ENCODE measurements around the gene MORN1.
A peak's percentile ranks its signal among the peaks of the same experiment; 100 is the strongest.

MORN1 gene

DNA sequence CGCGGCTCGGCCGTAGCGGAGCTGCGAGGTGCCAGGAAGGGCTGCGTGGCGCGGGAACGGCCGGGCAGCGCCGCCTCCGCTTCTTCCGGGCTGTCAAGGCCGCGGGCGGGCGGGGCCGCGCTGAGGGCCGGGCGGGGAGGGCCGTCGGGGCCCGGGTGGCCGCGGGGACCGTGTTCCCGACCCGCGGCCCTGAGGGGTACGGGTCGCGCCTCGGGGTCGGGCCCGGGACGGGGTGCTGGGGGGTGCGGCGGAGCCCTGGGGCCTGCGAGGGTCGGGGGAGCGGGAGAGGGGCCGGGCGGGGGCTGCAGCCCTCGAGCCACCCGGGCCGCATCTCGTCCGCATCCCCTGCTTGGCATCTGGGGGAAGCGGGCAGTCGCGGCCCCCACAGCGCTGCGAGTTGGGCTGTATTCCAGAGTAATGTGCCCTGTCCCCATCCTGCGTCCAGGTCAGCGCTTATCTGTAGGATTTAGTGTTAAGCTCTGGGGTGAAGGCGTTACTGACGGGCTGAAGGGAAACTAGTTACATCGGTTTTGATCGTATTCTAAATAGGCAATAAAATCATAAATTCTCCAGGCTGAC, 666 bp upstream of the MORN1 start:
- Histone ChIP-seq H3K27me3 (ENCODE audit: insufficient read depth, low read length) (no peaks in the 10 kb centered on the region), H3F3A (ENCODE audit: insufficient read depth, low read length) (no peaks in the 10 kb centered on the region), H3K4me3 (ENCODE audit: low read depth, low read length, poor library complexity, severe bottlenecking) (peak overlapping the region; percentile 100), H3K4me2 (ENCODE audit: low read length) (peak overlapping the region; percentile 94), H3K27ac (ENCODE audit: low read depth, low read length, poor library complexity, severe bottlenecking) (no peak overlapping the region), H2AFZ (ENCODE audit: low read length) (no peak overlapping the region), H3K79me2 (ENCODE audit: insufficient read depth, low read length) (peaks cover 22% of the 10 kb centered on the region), H3K9me3 (ENCODE audit: low read length) (no peaks in the 10 kb centered on the region), H3K4me1 (ENCODE audit: insufficient read depth, low read length, severe bottlenecking) (peaks cover 32% of the 10 kb centered on the region), H4K20me1 (ENCODE audit: insufficient read depth, low read length) (no peaks in the 10 kb centered on the region), H3K36me3 (ENCODE audit: insufficient read depth, low read length) (peaks cover 40% of the 10 kb centered on the region), H3K9ac (ENCODE audit: low read length) (peak overlapping the region; percentile 92), H3K9me2 (ENCODE audit: low read depth, low read length) (no peaks in the 10 kb centered on the region)
- no peak for TF ChIP-seq EZH2 (IDR thresholded peaks at IDR 0.05; ENCODE audit: borderline replicate concordance, low read length)
- TF ChIP-seq, protein P1, sequence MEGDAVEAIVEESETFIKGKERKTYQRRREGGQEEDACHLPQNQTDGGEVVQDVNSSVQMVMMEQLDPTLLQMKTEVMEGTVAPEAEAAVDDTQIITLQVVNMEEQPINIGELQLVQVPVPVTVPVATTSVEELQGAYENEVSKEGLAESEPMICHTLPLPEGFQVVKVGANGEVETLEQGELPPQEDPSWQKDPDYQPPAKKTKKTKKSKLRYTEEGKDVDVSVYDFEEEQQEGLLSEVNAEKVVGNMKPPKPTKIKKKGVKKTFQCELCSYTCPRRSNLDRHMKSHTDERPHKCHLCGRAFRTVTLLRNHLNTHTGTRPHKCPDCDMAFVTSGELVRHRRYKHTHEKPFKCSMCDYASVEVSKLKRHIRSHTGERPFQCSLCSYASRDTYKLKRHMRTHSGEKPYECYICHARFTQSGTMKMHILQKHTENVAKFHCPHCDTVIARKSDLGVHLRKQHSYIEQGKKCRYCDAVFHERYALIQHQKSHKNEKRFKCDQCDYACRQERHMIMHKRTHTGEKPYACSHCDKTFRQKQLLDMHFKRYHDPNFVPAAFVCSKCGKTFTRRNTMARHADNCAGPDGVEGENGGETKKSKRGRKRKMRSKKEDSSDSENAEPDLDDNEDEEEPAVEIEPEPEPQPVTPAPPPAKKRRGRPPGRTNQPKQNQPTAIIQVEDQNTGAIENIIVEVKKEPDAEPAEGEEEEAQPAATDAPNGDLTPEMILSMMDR (IDR thresholded peaks at IDR 0.05; ENCODE audit: low read length), result no peak

DNA sequence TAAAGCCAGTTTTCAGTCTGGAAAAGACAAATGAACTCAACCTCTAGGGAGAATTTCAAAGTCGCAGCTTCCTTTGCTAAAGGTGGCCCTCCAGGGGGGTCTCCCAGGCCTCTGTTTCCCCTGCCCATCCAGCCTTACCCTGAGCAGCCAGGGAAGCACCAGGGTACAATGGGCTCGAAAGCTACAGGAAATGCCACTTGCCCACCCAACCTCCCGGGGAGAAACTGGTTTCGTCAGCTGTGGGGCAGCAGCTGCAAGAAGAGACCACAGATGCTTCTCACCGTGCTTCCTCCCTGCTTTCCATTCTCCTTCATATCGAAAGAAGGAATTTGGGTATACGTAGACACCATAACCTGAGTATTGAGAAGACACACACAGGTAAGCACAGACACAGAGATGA, 1.7 kb downstream of the MORN1 start:
- no peak overlapping the region for H3K27ac ChIP-seq (ENCODE audit: low read depth, low read length, poor library complexity, severe bottlenecking)
- no peaks in the 10 kb centered on the region for H4K20me1 ChIP-seq (ENCODE audit: insufficient read depth, low read length)
- no peak for TF ChIP-seq EZH2 (IDR thresholded peaks at IDR 0.05; ENCODE audit: borderline replicate concordance, low read length)
- TF ChIP-seq, protein P1 (IDR thresholded peaks at IDR 0.05; ENCODE audit: low read length), result no peak
- H3K4me3 ChIP-seq (ENCODE audit: low read depth, low read length, poor library complexity, severe bottlenecking), result no peak overlapping the region
- no peak overlapping the region for H2AFZ ChIP-seq (ENCODE audit: low read length)
- H3K79me2 ChIP-seq (ENCODE audit: insufficient read depth, low read length), result peaks cover 22% of the 10 kb centered on the region
- H3K36me3 ChIP-seq (ENCODE audit: insufficient read depth, low read length), result peaks cover 18% of the 10 kb centered on the region; the same call in 1 of the 2 replicates
- H3K9me3 ChIP-seq (ENCODE audit: low read length), result no peaks in the 10 kb centered on the region
- no peak overlapping the region for H3K4me2 ChIP-seq (ENCODE audit: low read length)
- H3K9ac ChIP-seq (ENCODE audit: low read length), result no peak overlapping the region; the same call in 1 of the 2 replicates
- H3F3A ChIP-seq (ENCODE audit: insufficient read depth, low read length), result no peaks in the 10 kb centered on the region
- no peaks in the 10 kb centered on the region for H3K9me2 ChIP-seq (ENCODE audit: low read depth, low read length)
- peaks cover 32% of the 10 kb centered on the region for H3K4me1 ChIP-seq (ENCODE audit: insufficient read depth, low read length, severe bottlenecking)
- H3K27me3 ChIP-seq (ENCODE audit: insufficient read depth, low read length), result no peaks in the 10 kb centered on the region

DNA sequence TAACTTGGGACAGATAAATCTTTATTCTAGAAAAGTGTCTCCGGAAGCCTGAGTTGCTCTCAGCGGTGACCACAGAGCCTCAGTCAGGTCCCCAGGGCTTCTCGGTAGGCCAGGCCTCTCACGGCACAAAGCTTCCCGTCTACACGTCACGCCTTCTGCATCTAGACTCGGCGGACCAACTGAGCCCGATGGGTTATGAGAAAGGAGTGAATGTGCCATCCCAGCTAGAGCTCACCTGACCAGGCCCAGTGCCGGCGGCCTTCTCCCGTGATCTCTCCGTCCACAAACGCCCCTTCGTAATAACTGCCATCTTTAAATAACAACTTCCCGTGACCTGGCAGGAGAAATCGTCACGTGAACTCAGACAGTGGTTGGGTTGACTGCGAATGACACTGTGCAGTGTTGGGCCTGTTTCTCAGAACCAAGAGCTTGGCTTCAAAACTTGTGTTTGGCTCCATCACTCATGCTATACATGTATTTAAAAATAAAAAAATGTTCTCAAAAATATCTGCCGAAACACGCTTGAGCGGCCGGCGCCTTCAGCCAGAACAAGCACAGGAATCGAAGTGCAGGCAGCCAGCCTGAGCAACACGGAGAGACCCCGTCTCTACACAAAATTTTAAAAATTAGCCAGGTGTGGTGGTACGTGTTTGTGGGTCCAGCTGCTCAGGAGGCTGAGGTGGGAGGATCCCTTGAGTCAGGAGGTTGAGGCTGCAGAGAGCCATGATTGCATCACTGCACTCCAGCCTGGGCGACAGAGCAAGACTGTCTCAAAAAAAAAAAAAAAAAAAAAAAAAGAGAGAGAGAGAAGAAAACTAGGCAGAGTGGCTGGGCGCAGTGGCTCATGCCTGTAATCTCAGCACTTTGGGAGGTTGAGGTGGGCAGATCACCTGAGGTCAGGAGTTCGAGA, 3.1 kb downstream of the MORN1 start:
- H3K4me2 ChIP-seq (ENCODE audit: low read length), result no peak overlapping the region
- no peaks in the 10 kb centered on the region for H3K27me3 ChIP-seq (ENCODE audit: insufficient read depth, low read length)
- no peaks in the 10 kb centered on the region for H4K20me1 ChIP-seq (ENCODE audit: insufficient read depth, low read length)
- H3K79me2 ChIP-seq (ENCODE audit: insufficient read depth, low read length), result peaks cover 13% of the 10 kb centered on the region
- no peaks in the 10 kb centered on the region for H3K9me2 ChIP-seq (ENCODE audit: low read depth, low read length)
- H3K36me3 ChIP-seq (ENCODE audit: insufficient read depth, low read length), result peaks cover 4% of the 10 kb centered on the region; the same call in 1 of the 2 replicates
- no peak overlapping the region for H3K27ac ChIP-seq (ENCODE audit: low read depth, low read length, poor library complexity, severe bottlenecking)
- peaks cover 21% of the 10 kb centered on the region for H3K4me1 ChIP-seq (ENCODE audit: insufficient read depth, low read length, severe bottlenecking)
- H3K9me3 ChIP-seq (ENCODE audit: low read length), result no peaks in the 10 kb centered on the region
- no peak overlapping the region for H2AFZ ChIP-seq (ENCODE audit: low read length)
- no peak overlapping the region for H3K9ac ChIP-seq (ENCODE audit: low read length)
- H3K4me3 ChIP-seq (ENCODE audit: low read depth, low read length, poor library complexity, severe bottlenecking), result no peak overlapping the region
- TF ChIP-seq EZH2 (IDR thresholded peaks at IDR 0.05; ENCODE audit: borderline replicate concordance, low read length), result no peak
- TF ChIP-seq, protein P1 (IDR thresholded peaks at IDR 0.05; ENCODE audit: low read length), result no peak
- H3F3A ChIP-seq (ENCODE audit: insufficient read depth, low read length), result no peaks in the 10 kb centered on the region

All from OCI-LY1 (cell line).